B cell (primary cell): ENCODE measurements around the gene IGFN1. TPM values are rescaled to one million over a fixed set of nuclear protein-coding genes. Genes with fewer than 3 reads are reported as not detected.

Experiments used
- ATAC-seq: fragments of 200-7000 bp; cut with Tn5 transposase; one replicate; pipeline ENCODE4 v1.10.0; 2021; ENCODE audit warnings: low read depth, mild to moderate bottlenecking, moderate number of reproducible peaks, moderate library complexity
- CTCF ChIA-PET: fragments of 350-600 bp; sonication (Branson Sonifier 250); formaldehyde crosslinking; loops from one replicate; lab custom pipeline; 2021; ENCODE audit warnings: antibody characterized with exemption, inconsistent platforms; lab: Charles Lee
- POLR2A ChIA-PET: fragments of 350-600 bp; sonication (Branson Sonifier 250); formaldehyde crosslinking; loops from one replicate; lab custom pipeline; 2021; ENCODE audit warnings: antibody characterized with exemption; lab: Charles Lee
- DNase-seq: peaks from one replicate; pipeline ENCODE4 v3.0.0; 2013
- H2AFZ ChIP-seq: 2 replicates; pipeline ENCODE4 v1.6.1; 2012; ENCODE audit warnings: mild to moderate bottlenecking, low read depth, low read length; ENCODE audit not compliant: insufficient read depth, poor library complexity, severe bottlenecking
- H3K27ac ChIP-seq, 2 donors: 1 replicate in 1 of 2; 2 replicates in 1 of 2; pipeline ENCODE4 v1.5.1; 2012 to 2013; ENCODE audit warnings: low read length in 2 of 2, mild to moderate bottlenecking in 2 of 2, moderate library complexity in 1 of 2
- H3K27me3 ChIP-seq, 4 experiments: fragments of 200-600 bp in 1 of 4; sonication (generic) in 1 of 4; replicated peaks in 1 of 4; 1 replicate in 2 of 4; 2 replicates in 2 of 4; pipeline versions ENCODE4 v1.6.1 to v1.7.0; 2013 to 2016; ENCODE audit warnings: low read length in 3 of 4, mild to moderate bottlenecking in 2 of 4, mixed read lengths in 1 of 4, moderate library complexity in 1 of 4; ENCODE audit not compliant: insufficient read depth in 4 of 4, control insufficient read depth in 3 of 4; ENCODE audit errors: control extremely low read depth in 1 of 4
- H3K36me3 ChIP-seq, 2 experiments: replicated peaks in 1 of 2; 1 replicate in 1 of 2; 2 replicates in 1 of 2; pipeline versions ENCODE4 v1.6.1 to v1.7.1; 2013; ENCODE audit warnings: low read length in 1 of 2; ENCODE audit not compliant: insufficient read depth in 2 of 2, control insufficient read depth in 1 of 2; ENCODE audit errors: control extremely low read depth in 1 of 2, extremely low read depth in 1 of 2
- H3K4me1 ChIP-seq, 2 donors: fragments of 200-600 bp in 1 of 2; sonication (generic) in 1 of 2; 1 replicate in 1 of 2; 2 replicates in 1 of 2; pipeline versions ENCODE4 v1.5.1 to v1.6.1; 2013 to 2017; ENCODE audit warnings: low read length in 2 of 2; ENCODE audit not compliant: control insufficient read depth in 2 of 2, insufficient read depth in 2 of 2
- H3K4me2 ChIP-seq: replicated peaks from 2 replicates; pipeline ENCODE3; 2012; ENCODE audit warnings: mild to moderate bottlenecking, low read depth, low read length; ENCODE audit not compliant: poor library complexity, severe bottlenecking
- H3K4me3 ChIP-seq, 5 experiments: fragments of 200-600 bp in 1 of 5; sonication (generic) in 1 of 5; 1 replicate in 3 of 5; 2 replicates in 2 of 5; pipeline versions ENCODE4 v1.5.1 to v1.7.0; 2011 to 2016; ENCODE audit warnings: low read length in 4 of 5, mild to moderate bottlenecking in 4 of 5, low read depth in 2 of 5, control low read depth in 1 of 5, moderate library complexity in 1 of 5; ENCODE audit not compliant: insufficient read depth in 1 of 5; ENCODE audit errors: control extremely low read depth in 1 of 5, extremely low read depth in 1 of 5
- H3K79me2 ChIP-seq: fragments of 200-600 bp; sonication (generic); one replicate; pipeline ENCODE4 v1.6.0; 2016; ENCODE audit warnings: low read length; ENCODE audit not compliant: control insufficient read depth, insufficient read depth
- H3K9ac ChIP-seq: fragments of 200-600 bp; sonication (generic); 2 replicates; pipeline ENCODE4 v1.6.1; 2017; ENCODE audit warnings: mild to moderate bottlenecking, low read length, moderate library complexity
- H3K9me3 ChIP-seq, 3 donors: one replicate each; pipeline versions ENCODE4 v1.6.1 to v1.7.1; 2013; ENCODE audit warnings: low read length in 2 of 3; ENCODE audit not compliant: control insufficient read depth in 2 of 3, insufficient read depth in 1 of 3; ENCODE audit errors: control extremely low read depth in 1 of 3
- H4K20me1 ChIP-seq: 2 replicates; pipeline ENCODE4 v1.6.0; 2012; ENCODE audit warnings: mild to moderate bottlenecking, low read length; ENCODE audit not compliant: insufficient read depth, control insufficient read depth, poor library complexity, severe bottlenecking
- H3K27ac Mint-ChIP-seq: one replicate; pipeline ENCODE4 v1.8.0; 2021; ENCODE audit warnings: mixed read lengths
- H3K27me3 Mint-ChIP-seq: one replicate; pipeline ENCODE4 v1.8.0; 2021; ENCODE audit warnings: mixed read lengths
- H3K4me1 Mint-ChIP-seq: one replicate; pipeline ENCODE4 v1.8.0; 2021; ENCODE audit warnings: mixed read lengths
- H3K4me3 Mint-ChIP-seq: one replicate; pipeline ENCODE4 v1.8.0; 2021; ENCODE audit warnings: mixed read lengths
- H3K9me3 Mint-ChIP-seq: one replicate; pipeline ENCODE4 v1.8.0; 2022; ENCODE audit warnings: mixed read lengths; ENCODE audit not compliant: insufficient read depth
- CTCF ChIP-seq: fragments of 200-600 bp; IDR thresholded peaks from one replicate; pipeline ENCODE4 v1.8.0; 2022; ENCODE audit warnings: antibody characterized with exemption, mild to moderate bottlenecking
- EZH2 ChIP-seq: IDR thresholded peaks from 2 replicates; pipeline ENCODE4 v1.6.1; 2012; ENCODE audit warnings: borderline replicate concordance, low read depth, mild to moderate bottlenecking, moderate library complexity, low read length; ENCODE audit not compliant: insufficient read depth, poor library complexity, severe bottlenecking
- WGBS: methylation state at CpG from one replicate; pipeline ENCODE4 v1.1.5; 2013; ENCODE audit warnings: missing lambda C conversion rate; ENCODE audit not compliant: insufficient coverage; 5-methylcytosine and 5-hydroxymethylcytosine counted together
- intact Hi-C: fragments of 100-400 bp; cut with micrococcal nuclease; formaldehyde crosslinking; loops from one replicate; pipeline ENCODE4 v1.10.0; 2022
- polyA plus RNA-seq: library from polyadenylated mRNA; depleted of rRNA; stranded (reverse); fragments of >200 nt; gene quantifications from 2 replicates; pipeline ENCODE4 v1.2.3, GENCODE V29; 2012
- total RNA-seq, 2 donors: library from RNA; stranded (reverse); fragments of 120-200 nt in 1 of 2; gene quantifications; 1 replicate in 1 of 2; 2 replicates in 1 of 2; pipeline versions ENCODE4 v1.2.3 to v1.2.4, GENCODE V29; 2013 to 2022

IGFN1 gene
- total and polyA plus RNA-seq, 2 donors (not counting 1 experiment from before 2014, with no cell fraction given), result not detected

GRCh38 chr1:201224666-201225370, 34.2 kb downstream of the IGFN1 start:
- no peak overlapping the region for H3K4me3 ChIP-seq
- H3K4me3 Mint-ChIP-seq, result no peak overlapping the region

More at GRCh38 chr1:201224666-201225370, 34.2 kb downstream of the IGFN1 start:
- no peak overlapping the region for H3K4me2 ChIP-seq
- 84% methylated on average over 5 of the region's 7 CpGs for WGBS
- H3K27me3 ChIP-seq, result peaks cover 0 to 11% (median under 1%) of the 10 kb centered on the region in 4 experiments
- Mint-ChIP-seq H3K27ac (no peak overlapping the region), H3K9me3 (no peaks in the 10 kb centered on the region), H3K27me3 (peaks cover 19% of the 10 kb centered on the region), H3K4me1 (no peaks in the 10 kb centered on the region)
- no peak overlapping the region for H2AFZ ChIP-seq
- no peak overlapping the region for H3K9ac ChIP-seq
- H3K36me3 ChIP-seq, result no peaks in the 10 kb centered on the region
- H3K4me1 ChIP-seq, result no peaks in the 10 kb centered on the region
- H3K27ac ChIP-seq, result no peak overlapping the region
- H4K20me1 ChIP-seq, result no peaks in the 10 kb centered on the region
- intact Hi-C loops, result no loop called here
- H3K79me2 ChIP-seq, result no peaks in the 10 kb centered on the region
- ChIA-PET POLR2A (no interaction called here), CTCF (no interaction called here)
- no peaks in the 10 kb centered on the region for H3K9me3 ChIP-seq
- DNase-seq (no peak), ATAC-seq (no peak)
- no peak for TF ChIP-seq CTCF
- no peak for TF ChIP-seq EZH2
